ENCODE measurements around the gene FOXL1.

Gene FOXL1

GRCh38 chr16:86567701-86568581 lies 10.4 kb upstream of the FOXL1 start:
- DNase-seq (ENCODE audit: insufficient read length, low spot score) (no peak), FAIRE-seq (no peak)

- DNase-seq (ENCODE audit: insufficient read length, low spot score) (no peak), FAIRE-seq (no peak)
Measured at GRCh38 chr16:86568677-86569623, 9.4 kb upstream of the FOXL1 start.

DNA sequence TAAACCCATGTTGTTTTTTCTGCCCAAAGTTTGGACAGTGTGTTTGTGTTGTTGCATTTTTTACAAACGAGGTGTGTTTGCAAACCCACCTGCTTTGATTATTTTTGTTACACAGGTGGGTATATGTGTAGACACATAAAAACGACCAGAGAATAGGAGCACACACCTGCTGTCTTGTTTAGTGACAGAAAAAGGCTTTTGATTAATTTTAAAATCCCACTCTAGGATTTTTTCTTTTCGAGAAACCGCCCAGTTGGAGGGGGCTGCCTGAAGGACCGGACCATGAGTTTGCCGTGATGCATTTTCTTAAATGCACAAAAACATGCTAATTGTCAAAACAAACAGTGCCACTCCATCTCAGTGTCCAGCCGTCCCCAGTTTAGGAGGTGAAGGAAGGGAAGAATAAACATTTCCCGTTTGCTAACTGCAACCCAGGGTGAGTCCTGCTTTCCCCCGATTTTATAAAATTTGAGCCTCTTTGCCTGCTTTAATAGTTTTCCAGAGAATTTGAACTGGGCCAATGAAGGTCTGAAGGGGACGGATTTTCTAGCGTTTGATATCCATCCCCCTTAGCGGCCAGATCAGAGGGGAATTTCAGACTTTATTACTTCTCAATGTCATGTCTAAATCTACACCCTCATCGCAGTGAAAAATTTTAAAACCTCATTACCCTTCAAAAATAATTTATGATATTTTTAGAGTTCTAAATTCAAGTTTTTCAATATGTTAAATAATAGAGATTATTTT lies 8.5 kb upstream of the FOXL1 start:
- FAIRE-seq (no peak), DNase-seq (ENCODE audit: insufficient read length, low spot score) (no peak)

DNA sequence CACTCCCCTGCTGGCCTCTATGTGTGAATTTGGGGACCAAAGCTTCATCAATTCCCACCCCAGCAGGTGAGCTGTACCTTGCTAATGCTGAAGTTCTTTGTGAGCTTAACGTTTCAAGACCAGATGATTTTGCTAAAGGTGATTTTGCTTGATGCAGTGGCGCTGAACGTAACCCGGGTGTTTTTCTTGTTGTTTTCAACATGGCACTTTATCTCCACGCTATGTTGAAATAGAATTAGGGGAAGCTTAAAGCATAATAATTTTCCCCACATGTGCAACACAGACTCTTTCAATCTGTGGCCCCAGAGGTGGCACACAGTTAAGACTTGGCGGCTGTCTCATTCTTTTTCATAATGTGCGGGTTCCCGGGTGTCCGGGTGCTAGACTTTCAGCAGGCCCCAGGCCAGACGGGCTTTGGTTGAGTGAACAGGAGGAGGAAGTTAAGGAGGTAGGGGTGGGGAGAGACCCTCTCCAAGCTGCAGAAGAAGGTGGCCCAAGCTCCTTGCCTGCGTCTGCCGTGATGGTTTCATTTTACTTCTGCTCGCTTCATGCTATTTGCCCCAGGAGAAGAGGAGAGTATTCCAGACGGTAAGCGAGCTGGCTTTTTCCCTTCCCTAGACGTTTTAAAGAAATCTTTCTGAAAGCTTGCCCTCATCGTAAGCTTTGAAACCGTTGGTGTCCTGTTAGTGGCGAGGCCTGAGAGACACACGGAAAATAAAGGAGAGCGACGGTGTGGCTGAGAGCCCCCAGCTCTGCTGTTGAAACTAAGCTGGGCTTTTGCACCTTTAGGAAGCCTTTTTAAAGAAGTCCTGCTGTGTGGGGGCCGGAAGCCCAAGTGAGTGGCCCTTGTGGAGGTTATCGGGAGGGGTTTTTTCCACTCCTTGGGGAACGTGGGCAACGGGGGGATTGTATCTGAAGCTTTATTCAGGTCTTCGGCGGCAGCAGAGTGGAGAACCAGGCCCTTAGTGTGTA lies 7.5 kb upstream of the FOXL1 start:
- DNase-seq (ENCODE audit: insufficient read length, low spot score): no peak
- no peak for FAIRE-seq

DNA sequence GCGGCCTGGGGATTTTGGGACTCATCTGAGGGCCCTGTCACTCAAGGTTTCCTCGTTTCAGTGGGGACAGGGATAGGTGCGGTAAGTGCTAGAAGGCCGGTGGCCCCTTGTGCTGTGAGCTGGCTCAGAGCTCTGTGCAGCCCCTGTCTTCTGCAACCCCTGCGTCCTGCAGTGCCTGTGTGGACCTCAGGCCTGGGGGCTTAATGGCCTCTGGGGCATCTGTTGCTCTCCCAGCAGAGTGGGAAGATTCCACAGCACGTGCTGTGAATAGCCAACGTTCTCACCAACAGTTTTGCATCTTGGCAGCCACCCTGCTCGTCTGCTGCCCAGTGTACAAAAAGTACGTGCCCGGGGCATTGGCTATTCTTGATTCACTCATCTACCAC lies 6.8 kb upstream of the FOXL1 start:
- DNase-seq (ENCODE audit: insufficient read length, low spot score) (no peak), FAIRE-seq (no peak)

- DNase-seq (ENCODE audit: insufficient read length, low spot score): no peak
- no peak for FAIRE-seq
Measured at GRCh38 chr16:86572041-86572521, 6.3 kb upstream of the FOXL1 start.

GRCh38 chr16:86572606-86573005 lies 5.7 kb upstream of the FOXL1 start:
- no peak for DNase-seq (ENCODE audit: insufficient read length, low spot score)

GRCh38 chr16:86573215-86573614 lies 5.1 kb upstream of the FOXL1 start:
- DNase-seq (ENCODE audit: insufficient read length, low spot score) (no peak), FAIRE-seq (no peak)

More at GRCh38 chr16:86572606-86573005, 5.7 kb upstream of the FOXL1 start:
- FAIRE-seq: no peak

DNA sequence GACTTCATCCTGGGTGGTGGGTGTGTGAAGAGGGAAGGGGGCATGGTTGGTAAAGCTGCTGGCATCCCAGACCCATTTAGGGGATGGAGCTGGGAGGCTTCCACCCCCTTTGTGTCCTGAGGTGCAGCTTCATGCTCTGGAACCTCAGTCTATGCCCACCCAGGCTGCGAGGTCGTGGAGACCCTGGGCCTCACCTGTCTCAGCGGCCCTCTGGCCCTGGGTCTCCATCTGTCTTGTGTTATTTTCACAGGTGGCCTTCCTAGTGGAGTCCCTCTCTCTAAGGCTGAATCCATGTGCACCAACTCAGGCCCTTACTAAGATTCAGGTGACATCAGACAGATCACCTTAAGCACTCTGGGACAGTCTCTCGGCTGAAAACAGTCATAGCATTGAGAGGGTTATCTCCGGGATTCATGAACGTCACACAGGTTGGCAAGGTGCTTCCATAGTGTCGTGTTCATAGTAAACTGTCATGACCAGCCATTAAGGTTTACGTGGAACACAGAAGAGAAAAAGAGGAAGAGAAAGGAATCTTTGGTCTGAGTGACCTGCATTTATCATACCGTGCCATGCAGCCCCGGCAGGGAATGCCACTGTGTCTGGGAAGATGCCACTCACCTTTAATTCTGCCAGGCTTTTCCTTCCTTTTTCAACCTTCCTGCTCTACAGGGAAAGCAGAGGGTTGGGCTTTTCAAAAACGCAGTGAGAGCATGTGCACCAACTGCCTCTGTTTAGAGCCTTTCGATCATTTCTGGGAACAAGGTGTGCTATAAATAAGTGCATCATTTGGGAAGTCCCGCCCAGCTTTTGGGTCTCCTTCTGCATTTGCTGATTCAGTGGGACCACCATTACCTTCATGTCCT lies 4.5 kb upstream of the FOXL1 start:
- no peak for FAIRE-seq
- DNase-seq (ENCODE audit: insufficient read length, low spot score): no peak

- no peak for FAIRE-seq
Measured at GRCh38 chr16:86574646-86575045, 3.7 kb upstream of the FOXL1 start.

GRCh38 chr16:86575095-86575685 lies 3.2 kb upstream of the FOXL1 start:
- no peak for FAIRE-seq
- no peak for DNase-seq (ENCODE audit: insufficient read length, low spot score)

More at GRCh38 chr16:86574646-86575045, 3.7 kb upstream of the FOXL1 start:
- no peak for DNase-seq (ENCODE audit: insufficient read length, low spot score)

- DNase-seq (ENCODE audit: insufficient read length, low spot score): no peak
- FAIRE-seq: no peak
Measured at GRCh38 chr16:86575754-86576557, 2.4 kb upstream of the FOXL1 start.

- DNase-seq (ENCODE audit: insufficient read length, low spot score) (no peak), FAIRE-seq (no peak)
Measured at GRCh38 chr16:86576591-86577313, 1.6 kb upstream of the FOXL1 start.

- no peak for DNase-seq (ENCODE audit: insufficient read length, low spot score)
- FAIRE-seq: no peak
Measured at GRCh38 chr16:86577314-86577971, 906 bp upstream of the FOXL1 start.

- FAIRE-seq (no peak), DNase-seq (ENCODE audit: insufficient read length, low spot score) (no peak)
Measured at GRCh38 chr16:86578611-86579267, 390 bp downstream of the FOXL1 start.
